ENCODE measurements around the gene ZNF652. TPM values are rescaled to one million over a fixed set of nuclear protein-coding genes. Genes with fewer than 3 reads are reported as not detected.
"Not testable (repeated sequence)": the region's sequence is repeated elsewhere in the genome, so short reads cannot be mapped to it uniquely, and the experiment has no call there.

ZNF652 gene
- total and polyA plus RNA-seq, 2 donors, result 12.8 to 47.5 TPM

DNA sequence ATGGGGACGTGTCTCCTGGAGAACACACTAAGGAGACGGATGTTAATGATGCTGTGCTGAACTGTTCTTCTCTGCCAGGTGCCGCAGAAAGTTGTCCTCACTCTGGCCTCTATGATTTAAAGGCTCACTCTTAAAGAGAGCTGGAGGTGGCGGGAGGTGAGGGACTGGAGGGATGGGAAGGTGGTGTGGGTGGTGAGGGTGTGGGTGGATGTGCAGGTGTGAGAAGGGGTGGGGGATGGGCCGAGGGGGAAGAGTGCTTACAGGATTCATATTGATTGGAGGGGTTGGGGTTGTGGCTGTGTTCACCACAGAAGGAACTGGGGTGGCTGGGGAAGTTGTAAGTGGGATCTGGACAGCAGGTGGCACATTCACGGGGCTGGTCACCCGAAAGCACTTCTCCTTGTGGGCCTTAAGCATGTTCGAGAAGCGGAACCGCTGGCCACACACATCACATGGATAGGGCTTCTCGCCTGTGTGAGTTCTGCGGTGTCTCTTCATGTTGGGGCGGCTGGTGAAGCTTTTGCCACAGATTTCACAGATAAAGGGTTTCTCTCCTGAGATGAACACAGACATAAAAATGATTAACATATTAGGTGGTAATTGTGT is 63.6 kb downstream of the ZNF652 start:
- Histone ChIP-seq H3K27ac (ENCODE audit: low read depth) (no peak overlapping the region), H3K4me3 (ENCODE audit: low read depth, low read length) (no peak overlapping the region), H3K36me3 (ENCODE audit: insufficient read depth) (peaks cover 2% of the 10 kb centered on the region), H3K4me1 (ENCODE audit: insufficient read depth) (no peaks in the 10 kb centered on the region)
- 92% methylated on average over 13 of the region's 13 CpGs for WGBS
- no peak for DNase-seq (ENCODE audit: extremely low spot score)

DNA sequence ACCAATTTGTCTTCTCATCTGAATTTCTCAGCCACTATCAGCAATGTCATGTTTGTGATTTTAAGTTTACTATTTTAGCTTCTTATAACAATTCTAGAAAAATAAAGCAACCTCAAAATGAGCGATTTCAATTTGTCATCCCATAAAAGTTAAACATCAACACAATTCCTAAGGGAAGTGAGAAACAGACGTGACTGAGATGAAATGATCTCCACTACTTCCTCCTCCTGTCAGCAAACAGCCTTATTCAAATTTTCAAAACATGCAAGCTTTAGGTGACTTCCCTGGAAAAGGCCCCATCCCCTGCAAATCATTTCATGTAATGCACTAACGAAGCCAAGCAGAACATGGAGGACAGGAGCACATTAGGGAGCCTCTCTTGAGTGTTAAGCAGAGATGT is 64.9 kb downstream of the ZNF652 start:
- peaks cover 1% of the 10 kb centered on the region for H3K36me3 ChIP-seq (ENCODE audit: insufficient read depth)
- H3K27ac ChIP-seq (ENCODE audit: low read depth), result no peak overlapping the region
- H3K4me3 ChIP-seq (ENCODE audit: low read depth, low read length), result no peak overlapping the region
- DNase-seq (ENCODE audit: extremely low spot score), result no peak
- 74% methylated on average over 3 of the region's 3 CpGs for WGBS
- H3K4me1 ChIP-seq (ENCODE audit: insufficient read depth), result no peaks in the 10 kb centered on the region

DNA sequence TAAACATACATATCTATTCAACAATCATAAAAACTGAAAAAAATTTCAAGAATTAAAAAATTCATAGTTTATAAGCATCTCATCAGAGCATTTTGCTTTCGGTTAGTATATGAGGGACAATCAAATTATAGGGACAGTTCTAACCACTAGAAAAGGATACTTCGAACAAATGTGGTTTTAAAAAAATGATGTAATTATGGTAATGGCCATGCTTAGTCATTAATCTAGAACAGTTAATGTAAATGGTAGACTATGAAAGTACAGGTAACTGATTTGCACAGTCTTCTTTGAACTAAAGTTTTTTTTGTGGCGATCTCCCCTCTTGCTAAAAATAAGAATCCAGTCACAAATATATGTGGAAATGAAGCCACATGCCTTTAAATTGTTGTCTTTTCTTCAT is 67.9 kb downstream of the ZNF652 start:
- Histone ChIP-seq H3K4me3 (ENCODE audit: low read depth, low read length) (no peak overlapping the region), H3K36me3 (ENCODE audit: insufficient read depth) (peaks cover 1% of the 10 kb centered on the region), H3K27ac (ENCODE audit: low read depth) (no peak overlapping the region), H3K4me1 (ENCODE audit: insufficient read depth) (no peaks in the 10 kb centered on the region)
- WGBS, result 88% methylated on average over 3 of the region's 3 CpGs
- no peak for DNase-seq (ENCODE audit: extremely low spot score)

DNA sequence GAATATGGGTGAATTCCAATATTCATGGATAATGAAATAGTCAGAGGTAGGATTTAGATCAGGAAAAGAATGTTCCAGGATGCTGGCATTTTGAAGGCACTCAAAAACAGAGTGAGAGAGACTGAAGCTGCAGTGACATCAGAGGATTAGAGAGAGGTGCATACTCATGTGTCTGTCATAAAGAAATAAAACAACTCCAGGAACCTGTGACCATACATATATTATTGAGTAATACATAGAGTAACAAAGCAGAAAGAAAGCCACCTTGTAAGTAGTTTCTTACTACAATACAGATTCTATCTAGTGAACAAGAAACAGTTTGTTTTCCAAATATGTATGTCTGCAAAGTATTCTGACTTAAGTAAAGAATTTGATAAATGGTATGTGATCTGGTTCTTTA is 69.1 kb downstream of the ZNF652 start:
- no peak overlapping the region for H3K4me3 ChIP-seq (ENCODE audit: low read depth, low read length)
- H3K36me3 ChIP-seq (ENCODE audit: insufficient read depth), result peaks cover 1% of the 10 kb centered on the region
- DNase-seq (ENCODE audit: extremely low spot score), result no peak
- no peaks in the 10 kb centered on the region for H3K4me1 ChIP-seq (ENCODE audit: insufficient read depth)
- no peak overlapping the region for H3K27ac ChIP-seq (ENCODE audit: low read depth)

DNA sequence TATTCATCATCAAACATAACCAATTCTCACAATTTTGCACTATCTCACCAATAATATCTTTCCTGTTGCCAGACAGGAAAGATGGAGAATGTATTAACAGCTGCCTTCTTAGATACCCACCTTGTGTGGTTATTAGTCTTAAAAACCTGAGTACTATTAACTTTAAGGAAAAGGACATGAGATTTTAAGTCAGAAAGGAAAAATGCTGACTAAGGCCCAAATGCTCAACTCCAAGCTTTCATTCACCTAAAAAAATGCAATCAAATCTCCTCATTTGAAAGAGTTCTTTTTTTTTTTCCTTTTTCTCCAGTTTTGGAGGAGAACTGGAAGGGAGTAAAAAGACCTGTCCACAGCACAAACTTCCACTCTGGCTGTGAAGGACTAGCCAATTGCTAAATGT is 70.1 kb downstream of the ZNF652 start:
- Histone ChIP-seq H3K4me1 (ENCODE audit: insufficient read depth) (no peaks in the 10 kb centered on the region), H3K36me3 (ENCODE audit: insufficient read depth) (peaks cover 1% of the 10 kb centered on the region), H3K27ac (ENCODE audit: low read depth) (no peak overlapping the region), H3K4me3 (ENCODE audit: low read depth, low read length) (no peak overlapping the region)
- no peak for DNase-seq (ENCODE audit: extremely low spot score)

DNA sequence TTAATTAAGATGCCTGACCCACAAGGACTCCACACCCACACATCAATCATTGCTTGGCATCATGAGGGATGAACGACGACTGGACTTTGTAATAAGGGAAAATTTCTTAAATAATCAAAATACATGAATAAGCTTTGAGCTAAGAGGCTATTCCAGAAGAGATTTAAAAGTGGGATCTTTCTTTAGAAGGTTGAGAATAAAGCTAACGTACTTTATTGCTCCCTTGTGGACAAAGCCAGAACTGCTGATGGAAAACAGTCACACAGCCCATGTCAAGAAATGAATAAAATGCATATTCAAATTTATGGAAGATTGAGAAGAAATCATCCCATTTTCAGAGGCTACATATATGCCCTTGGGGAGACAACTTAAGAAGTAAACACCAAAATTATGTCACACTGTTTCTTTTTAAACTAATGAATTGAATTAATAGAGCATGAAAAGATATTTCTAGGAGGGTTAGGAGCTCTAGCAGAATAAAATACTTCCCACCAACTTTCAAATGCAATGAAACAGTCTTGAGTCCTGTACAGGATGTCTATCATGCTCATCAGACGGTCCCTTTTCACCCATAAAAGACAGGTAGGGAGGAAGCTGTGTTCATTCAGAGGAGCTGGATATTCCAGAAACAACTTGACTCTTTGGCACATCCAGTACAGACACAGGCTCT is 71.2 kb downstream of the ZNF652 start:
- H3K4me3 ChIP-seq (ENCODE audit: low read depth, low read length), result no peak overlapping the region
- H3K36me3 ChIP-seq (ENCODE audit: insufficient read depth), result peaks cover 1% of the 10 kb centered on the region
- H3K27ac ChIP-seq (ENCODE audit: low read depth), result no peak overlapping the region
- DNase-seq (ENCODE audit: extremely low spot score), result no peak
- WGBS, result 58% methylated on average over 4 of the region's 4 CpGs
- no peaks in the 10 kb centered on the region for H3K4me1 ChIP-seq (ENCODE audit: insufficient read depth)

DNA sequence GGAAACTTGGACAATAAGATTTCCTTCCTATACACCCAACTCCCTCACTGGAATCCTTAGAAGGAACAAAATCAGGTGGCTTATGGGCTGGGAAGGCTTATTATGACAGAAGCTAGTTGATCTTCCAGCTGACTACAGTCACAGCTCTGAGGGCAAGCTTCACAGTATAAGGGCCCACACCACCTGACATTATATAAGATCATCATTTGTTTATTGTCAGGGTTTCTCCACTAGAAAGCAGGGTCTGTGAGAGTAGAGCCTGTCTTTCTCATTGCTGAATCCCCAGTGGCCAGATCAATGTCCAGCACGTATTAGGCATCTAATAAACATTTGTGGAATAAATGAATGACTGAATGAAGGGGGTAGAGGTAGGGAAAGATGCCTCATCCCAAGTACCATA is 73.7 kb downstream of the ZNF652 start:
- H3K27ac ChIP-seq (ENCODE audit: low read depth), result no peak overlapping the region
- H3K4me3 ChIP-seq (ENCODE audit: low read depth, low read length), result no peak overlapping the region
- 72% methylated on average over 1 of the region's 1 CpG for WGBS
- H3K36me3 ChIP-seq (ENCODE audit: insufficient read depth), result peaks cover 1% of the 10 kb centered on the region
- no peaks in the 10 kb centered on the region for H3K4me1 ChIP-seq (ENCODE audit: insufficient read depth)
- no peak for DNase-seq (ENCODE audit: extremely low spot score)

DNA sequence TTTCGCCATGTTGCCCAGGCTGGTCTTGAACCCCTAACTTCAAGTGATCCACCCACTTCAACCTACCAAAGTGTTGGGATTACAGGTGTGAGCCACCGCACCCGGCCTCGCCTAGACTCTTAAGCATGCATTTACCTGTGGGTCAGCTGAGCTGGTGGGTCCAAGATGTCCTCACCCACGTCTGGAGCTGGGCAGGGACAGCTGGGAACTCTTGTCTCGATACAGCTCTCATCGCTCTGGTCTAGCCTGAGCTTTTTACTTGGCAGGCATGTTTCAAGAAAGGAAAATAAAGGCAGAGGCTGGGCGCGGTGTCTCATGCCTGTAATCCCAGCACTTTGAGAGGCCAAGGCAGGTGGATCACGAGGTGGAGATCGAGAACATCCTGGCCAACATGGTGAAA is 74.6 kb downstream of the ZNF652 start:
- H3K36me3 ChIP-seq (ENCODE audit: insufficient read depth), result no peaks in the 10 kb centered on the region
- WGBS, result 96% methylated on average over 11 of the region's 11 CpGs

DNA sequence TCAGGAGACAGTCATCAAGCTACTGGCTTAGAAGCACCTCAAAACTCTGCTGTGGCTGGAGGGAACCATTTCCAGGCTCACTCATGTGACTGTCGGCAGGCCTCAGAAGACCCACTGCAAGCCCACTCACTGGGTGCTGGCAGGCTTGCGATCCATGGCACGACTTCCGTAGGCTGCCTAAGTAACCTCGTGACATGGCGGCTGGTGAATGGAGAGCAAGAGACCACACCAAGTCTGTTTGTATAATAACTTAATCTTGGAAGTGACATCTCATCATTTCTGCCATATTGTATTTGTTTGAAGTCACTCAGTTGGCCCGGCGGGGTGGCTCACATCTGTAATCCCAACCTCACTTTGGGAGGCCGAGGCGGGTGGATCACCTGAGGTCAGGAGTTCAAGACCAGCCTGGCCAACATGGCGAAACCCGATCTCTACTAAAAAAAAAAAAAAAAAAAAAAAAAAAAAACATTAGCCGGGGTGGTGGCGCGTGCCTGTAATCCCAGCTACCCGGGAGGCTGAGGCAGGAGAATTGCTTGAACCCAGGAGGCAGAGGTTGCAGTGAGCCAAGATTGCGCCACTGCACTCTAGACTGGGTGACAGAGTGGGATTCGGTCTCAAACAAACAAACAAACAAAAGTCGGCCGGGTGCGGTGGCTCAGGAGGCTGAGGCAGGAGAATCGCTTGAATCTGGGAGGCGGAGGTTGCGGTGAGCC is 75.6 kb downstream of the ZNF652 start:
- WGBS, result 91% methylated on average over 24 of the region's 24 CpGs
- not testable (repeated sequence) for H3K4me3 ChIP-seq (ENCODE audit: low read depth, low read length); H3K36me3 ChIP-seq (ENCODE audit: insufficient read depth); H3K4me1 ChIP-seq (ENCODE audit: insufficient read depth); H3K27ac ChIP-seq (ENCODE audit: low read depth); DNase-seq (ENCODE audit: extremely low spot score)

More for the DNA sequence above, 74.6 kb downstream of the ZNF652 start:
- no peaks in the 10 kb centered on the region for H3K4me1 ChIP-seq (ENCODE audit: insufficient read depth)
- no peak overlapping the region for H3K4me3 ChIP-seq (ENCODE audit: low read depth, low read length)
- H3K27ac ChIP-seq (ENCODE audit: low read depth), result no peak overlapping the region
- no peak for DNase-seq (ENCODE audit: extremely low spot score)

DNA sequence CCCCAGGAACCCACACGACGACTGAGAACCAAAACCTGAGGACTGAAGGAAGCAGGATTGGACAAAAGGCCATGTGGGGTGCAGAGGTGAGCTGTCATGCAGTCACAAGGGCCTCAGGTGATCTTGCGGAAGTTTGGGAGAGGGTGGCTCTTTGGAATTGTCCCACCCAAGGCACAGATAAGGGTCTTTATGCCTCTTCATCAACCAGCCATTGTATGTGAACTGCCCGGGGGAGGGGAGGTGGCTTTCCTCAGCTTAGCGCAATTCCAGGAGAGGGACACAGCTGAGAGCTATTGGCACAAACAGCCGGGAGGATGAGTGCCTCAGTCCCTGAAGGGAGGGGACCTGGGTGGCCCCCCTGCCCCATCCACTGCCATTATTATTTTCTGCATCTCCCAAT is 76.3 kb downstream of the ZNF652 start:
- Histone ChIP-seq H3K4me1 (ENCODE audit: insufficient read depth) (no peaks in the 10 kb centered on the region), H3K36me3 (ENCODE audit: insufficient read depth) (no peaks in the 10 kb centered on the region), H3K27ac (ENCODE audit: low read depth) (no peak overlapping the region), H3K4me3 (ENCODE audit: low read depth, low read length) (no peak overlapping the region)
- DNase-seq (ENCODE audit: extremely low spot score), result no peak
- 77% methylated on average over 6 of the region's 6 CpGs for WGBS

DNA sequence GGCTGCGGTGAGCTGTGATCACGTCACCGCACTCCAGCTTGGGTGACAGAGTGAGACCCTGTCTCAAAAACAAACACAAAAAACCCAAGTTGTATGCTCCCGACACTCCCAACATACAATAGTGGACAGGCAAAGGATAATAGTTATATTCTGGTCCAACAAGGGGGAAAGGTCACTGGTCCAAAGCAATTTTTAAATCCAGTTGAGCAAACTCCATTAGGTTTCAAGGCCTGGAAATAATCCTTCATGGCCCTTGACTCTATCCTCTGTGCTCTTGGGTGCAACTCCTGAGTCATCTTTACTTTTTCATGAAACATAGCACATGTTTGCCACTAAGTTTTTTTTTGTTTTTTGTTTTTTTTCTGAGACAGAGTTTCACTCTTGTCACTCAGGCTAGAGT is 81.1 kb downstream of the ZNF652 start:
- Histone ChIP-seq H3K27ac (ENCODE audit: low read depth) (no peak overlapping the region), H3K4me3 (ENCODE audit: low read depth, low read length) (no peak overlapping the region), H3K36me3 (ENCODE audit: insufficient read depth) (no peaks in the 10 kb centered on the region), H3K4me1 (ENCODE audit: insufficient read depth) (no peaks in the 10 kb centered on the region)
- no peak for DNase-seq (ENCODE audit: extremely low spot score)
- 86% methylated on average over 4 of the region's 4 CpGs for WGBS

DNA sequence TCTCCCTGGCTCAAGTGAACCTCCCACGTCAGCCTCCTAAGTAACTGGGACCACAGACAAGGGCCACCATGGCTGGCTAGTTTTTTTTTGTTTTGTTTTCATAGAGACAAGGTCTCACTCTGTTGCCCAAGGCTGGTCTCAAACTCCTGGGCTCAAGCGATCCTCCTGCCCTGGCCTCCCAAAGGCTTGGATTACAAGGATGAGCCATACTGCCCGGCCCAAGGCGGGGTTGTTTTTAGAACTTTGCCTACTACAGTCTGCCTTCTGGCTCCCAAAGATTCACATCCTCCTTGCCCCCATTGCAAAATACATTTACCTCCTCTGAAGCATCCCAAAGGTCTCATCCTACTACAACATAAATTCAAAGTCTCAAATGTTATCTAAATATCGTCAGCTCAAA is 82.0 kb downstream of the ZNF652 start:
- no peaks in the 10 kb centered on the region for H3K36me3 ChIP-seq (ENCODE audit: insufficient read depth)
- no peak for DNase-seq (ENCODE audit: extremely low spot score)
- no peak overlapping the region for H3K4me3 ChIP-seq (ENCODE audit: low read depth, low read length)
- H3K4me1 ChIP-seq (ENCODE audit: insufficient read depth), result no peaks in the 10 kb centered on the region
- WGBS, result 85% methylated on average over 5 of the region's 5 CpGs
- no peak overlapping the region for H3K27ac ChIP-seq (ENCODE audit: low read depth)

DNA sequence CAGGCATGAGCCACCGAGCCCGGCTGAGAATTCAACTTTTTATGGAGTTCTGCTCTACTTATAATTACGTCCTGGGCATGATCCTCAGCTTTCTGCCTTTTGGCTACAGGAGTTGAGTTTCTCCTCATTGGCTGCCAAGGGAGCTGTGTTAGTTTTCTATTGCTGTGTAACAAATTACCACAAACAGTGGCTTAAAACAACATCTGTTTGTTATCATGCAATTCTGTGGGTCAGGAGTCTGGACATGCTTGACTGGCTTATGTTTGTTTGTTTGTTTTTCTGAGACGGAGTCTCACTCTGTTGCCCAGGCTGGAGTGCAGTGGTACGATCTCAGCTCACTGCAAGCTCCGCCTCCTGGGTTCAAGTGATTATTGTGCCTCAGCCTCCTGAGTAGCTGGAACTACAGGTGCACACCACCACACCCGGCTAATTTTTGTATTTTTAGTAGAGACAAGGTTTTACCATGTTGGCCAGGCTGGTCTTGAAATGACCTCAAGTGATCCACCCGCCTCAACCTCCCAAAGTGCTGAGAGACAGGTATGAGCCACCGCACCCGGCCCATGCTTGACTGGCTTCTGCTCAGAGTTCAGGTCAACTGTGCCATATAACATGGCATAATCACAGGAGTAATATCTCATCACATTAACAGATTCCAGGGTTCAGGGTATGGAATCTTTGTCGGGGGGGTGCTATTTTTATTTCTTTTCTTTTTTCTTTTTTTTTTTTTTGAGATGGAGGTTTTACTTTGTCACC is 82.6 kb downstream of the ZNF652 start:
- WGBS, result 85% methylated on average over 11 of the region's 11 CpGs
- not testable (repeated sequence) for H3K4me1 ChIP-seq (ENCODE audit: insufficient read depth); H3K4me3 ChIP-seq (ENCODE audit: low read depth, low read length); H3K27ac ChIP-seq (ENCODE audit: low read depth); H3K36me3 ChIP-seq (ENCODE audit: insufficient read depth); DNase-seq (ENCODE audit: extremely low spot score)

DNA sequence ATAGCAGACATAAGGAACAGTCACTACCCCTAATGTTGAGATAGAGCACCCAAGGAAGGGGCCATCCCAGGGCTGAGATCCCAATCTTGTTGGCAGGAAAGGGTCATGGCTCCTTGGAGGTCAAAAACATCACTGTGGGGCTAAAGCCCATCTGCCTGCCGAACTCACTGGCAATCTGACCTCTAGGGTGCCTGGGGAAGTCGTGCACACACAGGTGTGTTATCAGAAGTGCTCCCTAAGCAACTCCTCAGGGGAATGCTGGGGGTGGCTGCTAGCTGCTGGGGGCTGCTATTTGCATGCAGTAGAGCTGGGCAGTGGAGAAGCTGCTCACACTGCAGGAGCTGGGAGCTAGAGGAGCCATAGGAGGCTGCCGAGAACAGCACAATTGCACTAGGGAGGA is 84.0 kb downstream of the ZNF652 start:
- no peaks in the 10 kb centered on the region for H3K36me3 ChIP-seq (ENCODE audit: insufficient read depth)
- no peak overlapping the region for H3K4me3 ChIP-seq (ENCODE audit: low read depth, low read length)
- no peak overlapping the region for H3K27ac ChIP-seq (ENCODE audit: low read depth)
- 46% methylated on average over 3 of the region's 3 CpGs for WGBS
- DNase-seq (ENCODE audit: extremely low spot score), result no peak
- H3K4me1 ChIP-seq (ENCODE audit: insufficient read depth), result no peaks in the 10 kb centered on the region

Data from urinary bladder (tissue), 4 donors.